OCI-LY7 (cell line): ENCODE data around the gene FAM76A. TPM values are rescaled to one million over a fixed set of nuclear protein-coding genes. Genes with fewer than 3 reads are reported as not detected.
"Not testable (repeated sequence)": the region's sequence is repeated elsewhere in the genome, so short reads cannot be mapped to it uniquely, and the experiment has no call there.

Experiments used
- BruUV-seq: library from RNA; stranded (reverse); fragments of 400-500 nt; replicated peaks from 2 replicates; lab custom pipeline; 2021; lab: Mats Ljungman, UMichigan
- CTCF ChIA-PET: fragments of 300-600 bp; sonication (Branson Sonifier 250); formaldehyde crosslinking; loops from one replicate; lab custom pipeline; 2022; ENCODE audit warnings: antibody characterized with exemption; ENCODE audit not compliant: unreplicated experiment; lab: Charles Lee
- POLR2A ChIA-PET: fragments of 300-600 bp; sonication (Branson Sonifier 250); formaldehyde crosslinking; loops from one replicate; lab custom pipeline; 2022; ENCODE audit warnings: antibody characterized with exemption; lab: Charles Lee
- DNase-seq: peaks from one replicate; pipeline ENCODE4 v3.0.0-alpha.2; 2015; ENCODE audit warnings: low spot score
- H2AFZ ChIP-seq: fragments of 200-600 bp; sonication (generic), shearing (Covaris generic); 2 replicates; pipeline ENCODE4 v1.6.1; 2014; ENCODE audit warnings: mild to moderate bottlenecking, antibody characterized with exemption, low read length, moderate library complexity
- H3K27ac ChIP-seq: fragments of 200-600 bp; sonication (generic); 2 replicates; pipeline ENCODE4 v1.5.1; 2014; ENCODE audit warnings: mixed run types, low read depth, mild to moderate bottlenecking, moderate library complexity, low read length, inconsistent platforms; ENCODE audit not compliant: poor library complexity, severe bottlenecking
- H3K36me3 ChIP-seq: fragments of 200-600 bp; sonication (generic); 2 replicates; pipeline ENCODE4 v1.6.1; 2014; ENCODE audit warnings: mild to moderate bottlenecking, antibody characterized with exemption, low read length, moderate library complexity, mixed read lengths; ENCODE audit not compliant: insufficient read depth
- H3K4me1 ChIP-seq: fragments of 200-600 bp; sonication (generic); 2 replicates; pipeline ENCODE4 v1.5.1; 2014; ENCODE audit warnings: mild to moderate bottlenecking, low read length; ENCODE audit not compliant: insufficient read depth, poor library complexity, severe bottlenecking
- H3K4me2 ChIP-seq: fragments of 200-600 bp; sonication (generic); 2 replicates; pipeline ENCODE4 v1.6.1; 2014; ENCODE audit warnings: mild to moderate bottlenecking, low read length
- H3K4me3 ChIP-seq: fragments of 200-600 bp; sonication (generic); 2 replicates; pipeline ENCODE4 v1.5.1; 2014; ENCODE audit warnings: mild to moderate bottlenecking, low read depth, low read length; ENCODE audit not compliant: poor library complexity, severe bottlenecking
- H3K79me2 ChIP-seq: fragments of 200-600 bp; sonication (generic); 2 replicates; pipeline ENCODE4 v1.6.1; 2016; ENCODE audit warnings: low read depth, mild to moderate bottlenecking, low read length, moderate library complexity, mixed read lengths; ENCODE audit not compliant: insufficient read depth
- H3K9me2 ChIP-seq: fragments of 200-600 bp; sonication (generic); 2 replicates; pipeline ENCODE4 v1.6.1; 2016; ENCODE audit warnings: mild to moderate bottlenecking, low read length, mixed read lengths; ENCODE audit not compliant: insufficient read depth
- H3K9me3 ChIP-seq: fragments of 200-600 bp; sonication (generic); 2 replicates; pipeline ENCODE4 v1.6.1; 2014; ENCODE audit warnings: mild to moderate bottlenecking, mixed run types, low read length, mixed read lengths
- H4K20me1 ChIP-seq: fragments of 200-600 bp; sonication (generic); 2 replicates; pipeline ENCODE4 v1.6.1; 2014; ENCODE audit warnings: mild to moderate bottlenecking, antibody characterized with exemption, low read length, moderate library complexity, mixed read lengths; ENCODE audit not compliant: insufficient read depth
- CTCF ChIP-seq: fragments of 200-600 bp; sonication (generic); conservative IDR thresholded peaks from 2 replicates; pipeline ENCODE4 v1.5.1; 2014; ENCODE audit warnings: mild to moderate bottlenecking, antibody characterized with exemption, low read length, moderate library complexity, mixed read lengths
- EZH2phosphoT487 ChIP-seq: fragments of 200-600 bp; sonication (generic); IDR thresholded peaks from 2 replicates; pipeline ENCODE4 v1.6.1; 2018; ENCODE audit warnings: low read depth, borderline replicate concordance, mild to moderate bottlenecking, mixed run types, antibody characterized with exemption, low read length, moderate library complexity, mixed read lengths
- intact Hi-C: fragments of 100-400 bp; cut with micrococcal nuclease; formaldehyde crosslinking; loops from one replicate; pipeline ENCODE4 v1.10.0; 2022; ENCODE audit not compliant: unreplicated experiment
- total RNA-seq, 2 experiments: library from RNA; depleted of rRNA in 1 of 2; stranded (reverse); fragments of >200 nt in 1 of 2; shearing (Covaris generic) in 1 of 2; gene quantifications; 2 replicates each; pipeline ENCODE4 v1.2.3, GENCODE V29; 2014 to 2022

FAM76A gene
- total RNA-seq, 2 experiments from 2014 or later: 16.3 to 18.6 TPM

GRCh38 chr1:27789540-27790041 lies 63.8 kb downstream of the FAM76A start:
- H3K27ac ChIP-seq: no peak overlapping the region
- H2AFZ ChIP-seq: no peak overlapping the region
- no peak overlapping the region for H3K4me2 ChIP-seq
- H3K9me3 ChIP-seq: no peaks in the 10 kb centered on the region
- POLR2A ChIA-PET: interaction anchor here (1.1 kb wide), 1 partner anchor 45 kb away, joined by 3 read pairs; no protein-coding TSS in a partner anchor
- no peaks in the 10 kb centered on the region for H4K20me1 ChIP-seq
- no peaks in the 10 kb centered on the region for H3K4me1 ChIP-seq
- H3K9me2 ChIP-seq: no peaks in the 10 kb centered on the region
- H3K36me3 ChIP-seq: peaks cover 37% of the 10 kb centered on the region
- intact Hi-C loops: no loop called here
- DNase-seq: no peak
- no peaks in the 10 kb centered on the region; the same call in 1 of the 2 replicates for H3K79me2 ChIP-seq
- no peak overlapping the region for H3K4me3 ChIP-seq
- no TSS peak for BruUV-seq
- TF ChIP-seq EZH2phosphoT487: no peak
- no peak for TF ChIP-seq CTCF
- CTCF ChIA-PET: no interaction called here

- CTCF ChIA-PET, H4K20me1 ChIP-seq, intact Hi-C loops, H3K4me1 ChIP-seq, H3K79me2 ChIP-seq, BruUV-seq, H3K4me2 ChIP-seq, H3K9me2 ChIP-seq, DNase-seq, H2AFZ ChIP-seq, H3K9me3 ChIP-seq, H3K4me3 ChIP-seq, H3K27ac ChIP-seq: not testable (repeated sequence)
- POLR2A ChIA-PET: interaction anchor here (1.1 kb wide), 1 partner anchor 46 kb away, joined by 3 read pairs; no protein-coding TSS in a partner anchor
- H3K36me3 ChIP-seq: peaks cover 43% of the 10 kb centered on the region
Observed at GRCh38 chr1:27790270-27790669, 64.5 kb downstream of the FAM76A start.

- CTCF ChIA-PET: no interaction called here
- Histone ChIP-seq H3K4me3 (no peak overlapping the region), H3K27ac (no peak overlapping the region), H3K79me2 (no peaks in the 10 kb centered on the region), H4K20me1 (no peaks in the 10 kb centered on the region), H3K4me1 (no peaks in the 10 kb centered on the region), H3K9me3 (no peaks in the 10 kb centered on the region), H2AFZ (no peak overlapping the region), H3K9me2 (no peaks in the 10 kb centered on the region), H3K4me2 (no peak overlapping the region), H3K36me3 (peaks cover 54% of the 10 kb centered on the region)
- intact Hi-C loops: no loop called here
- BruUV-seq: no TSS peak
- DNase-seq: no peak
- POLR2A ChIA-PET: no interaction called here
- no peak for TF ChIP-seq EZH2phosphoT487
- TF ChIP-seq CTCF: no peak
Observed at GRCh38 chr1:27795601-27796000, 69.8 kb downstream of the FAM76A start.
